NB4 (cell line): ENCODE data around the gene DST.
A peak's percentile ranks its signal among the peaks of the same experiment; 100 is the strongest.

Experiments used
- DNase-seq: peaks from one replicate; pipeline ENCODE4 v3.0.0; 2010; ENCODE audit warnings: low read depth
- H3K4me3 ChIP-seq: one replicate; pipeline ENCODE4 v1.5.1; 2011; ENCODE audit warnings: mild to moderate bottlenecking, low read depth, low read length, moderate library complexity
- CTCF ChIP-seq: IDR thresholded peaks from one replicate; pipeline ENCODE4 v1.5.1; 2012; ENCODE audit warnings: low read depth, low read length
- MAX ChIP-seq: IDR thresholded peaks from 2 replicates; pipeline ENCODE4 v1.6.1; 2011; ENCODE audit warnings: low read depth, low read length
- MYC ChIP-seq: IDR thresholded peaks from 2 replicates; pipeline ENCODE4 v1.6.1; 2011; ENCODE audit warnings: low read depth, low read length
- POLR2A ChIP-seq: IDR thresholded peaks from 2 replicates; pipeline ENCODE4 v1.6.1; 2011; ENCODE audit warnings: mild to moderate bottlenecking; ENCODE audit not compliant: insufficient read length; ENCODE audit errors: extremely low read depth

Gene DST

GRCh38 chr6:56660381-56660730 lies 17.7 kb upstream of the DST start:
- TF ChIP-seq MYC (no peak), CTCF (no peak), POLR2A (no peak), MAX (no peak)
- DNase-seq = no peak
- no peak overlapping the region for H3K4me3 ChIP-seq

GRCh38 chr6:56659721-56660380 lies 17.2 kb upstream of the DST start:
- DNase-seq = no peak
- 0 out of 2 replicates have a peak, but pooled peaks have one; percentile 35 for TF ChIP-seq MYC
- TF ChIP-seq POLR2A = no peak
- TF ChIP-seq CTCF = no peak
- TF ChIP-seq MAX = peak; percentile 32; the same call in 1 of the 2 replicates
- no peak overlapping the region for H3K4me3 ChIP-seq

GRCh38 chr6:56658326-56658725 lies 15.6 kb upstream of the DST start:
- TF ChIP-seq MAX = no peak
- no peak overlapping the region for H3K4me3 ChIP-seq
- no peak for DNase-seq

- no peak for TF ChIP-seq POLR2A
- no peak for TF ChIP-seq MYC
- no peak for TF ChIP-seq CTCF
- TF ChIP-seq MAX = no peak
- H3K4me3 ChIP-seq = no peak overlapping the region
- DNase-seq = peak; percentile 14
These were observed 14.7 kb upstream of the DST start for GRCh38 chr6:56657354-56657753.

- TF ChIP-seq MAX = no peak
- TF ChIP-seq MYC = no peak
- TF ChIP-seq POLR2A = no peak
- no peak for DNase-seq
- no peak overlapping the region for H3K4me3 ChIP-seq
These were observed 13.8 kb upstream of the DST start for GRCh38 chr6:56656466-56656865.

GRCh38 chr6:56655996-56656395 lies 13.3 kb upstream of the DST start:
- no peak for DNase-seq
- TF ChIP-seq MAX (no peak), CTCF (no peak), MYC (no peak), POLR2A (no peak)
- H3K4me3 ChIP-seq = no peak overlapping the region

GRCh38 chr6:56655249-56655648 lies 12.6 kb upstream of the DST start:
- DNase-seq = no peak
- TF ChIP-seq POLR2A (no peak), MYC (no peak), CTCF (no peak), MAX (no peak)
- no peak overlapping the region for H3K4me3 ChIP-seq
